Pericardium fibroblast (primary cell): Measurements from ENCODE around the gene TIMM10B. TPM values are rescaled to one million over a fixed set of nuclear protein-coding genes. Genes with fewer than 3 reads are reported as not detected.

Experiments used
- total RNA-seq: library from RNA; depleted of rRNA; stranded (reverse); fragments of >200 nt; gene quantifications from 2 replicates; pipeline ENCODE4 v1.2.3, GENCODE V29; 2015

The TIMM10B gene
- 26.4 and 33.3 TPM in 2 replicates for total RNA-seq

GRCh38 chr11:6481012-6481923, at the start of gene TIMM10B, which contains the start of gene ARFIP2:
TSS of gene TIMM10B (plus strand) at chr11:6481501. CDS start at chr11:6481517, 16 bp downstream.
TSS of gene ARFIP2 (minus strand) at chr11:6481331. CDS start at chr11:6480421, 910 bp downstream.

GRCh38 chr11:6440906-6441358, 40.4 kb upstream of the TIMM10B start, which contains the start of gene HPX:
TSS of gene HPX (minus strand) at chr11:6440987. CDS start at chr11:6440963, 24 bp downstream.

GRCh38 chr11:6473451-6474412, 7.6 kb upstream of the TIMM10B start, which contains the start of gene TRIM3:
TSS of gene TRIM3 (minus strand) at chr11:6473941. CDS start at chr11:6465695, 8,246 bp downstream.

GRCh38 chr11:6497069-6497839, 16.0 kb downstream of the TIMM10B start, which contains the start of gene DNHD1:
TSS of gene DNHD1 (plus strand) at chr11:6497280. CDS start at chr11:6498216, 936 bp downstream.

Other genes with a start within 250 kb of the TIMM10B start
- 12.1 and 13.3 TPM in 2 replicates for gene FHIP1B, start 246.9 kb upstream of the TIMM10B start, total RNA-seq
- not detected in 2 replicates for gene CNGA4, start 242.4 kb upstream of the TIMM10B start, total RNA-seq
- not detected in 2 replicates for gene CCKBR, start 221.7 kb upstream of the TIMM10B start, total RNA-seq
- 460 and 641 TPM in 2 replicates for gene CAVIN3, start 161.0 kb upstream of the TIMM10B start, total RNA-seq
- 43.7 and 67.0 TPM in 2 replicates for gene SMPD1, start 91.0 kb upstream of the TIMM10B start, total RNA-seq
- 34.5 and 36.4 TPM in 2 replicates for gene APBB1, start 62.4 kb upstream of the TIMM10B start, total RNA-seq
- not detected in 2 replicates for gene HPX, start 40.5 kb upstream of the TIMM10B start, total RNA-seq
- 11.8 and 16.0 TPM in 2 replicates for gene TRIM3, start 7.6 kb upstream of the TIMM10B start, total RNA-seq
- 35.7 and 56.1 TPM in 2 replicates for gene ARFIP2, start 170 bp upstream of the TIMM10B start, total RNA-seq
- gene DNHD1, start 15.8 kb downstream of the TIMM10B start, total RNA-seq: 1.4 and 3.0 TPM in 2 replicates
- 3.3 and 7.6 TPM in 2 replicates for gene RRP8, start 122.1 kb downstream of the TIMM10B start, total RNA-seq
- 101 and 178 TPM in 2 replicates for gene ILK, start 122.3 kb downstream of the TIMM10B start, total RNA-seq
- gene TAF10, start 130.7 kb downstream of the TIMM10B start, total RNA-seq: 113 and 151 TPM in 2 replicates
- 40.1 and 46.0 TPM in 2 replicates for gene TPP1, start 137.9 kb downstream of the TIMM10B start, total RNA-seq
- gene DCHS1, start 174.3 kb downstream of the TIMM10B start, total RNA-seq: 2.3 TPM in 2 replicates
- 25.2 and 44.6 TPM in 2 replicates for gene MRPL17, start 201.8 kb downstream of the TIMM10B start, total RNA-seq